Measurements from ENCODE around the gene RALB.
"Not testable (repeated sequence)": the region's sequence is repeated elsewhere in the genome, so short reads cannot be mapped to it uniquely, and the experiment has no call there.

Gene RALB

GRCh38 chr2:120318626-120319025 is 66.0 kb downstream of the RALB start:
- H3K4me3 ChIP-seq (replicated peaks; ENCODE audit: low read depth, low read length) = no peak overlapping the region
- DNase-seq (ENCODE audit: extremely low read depth, low read depth) = no peak
- no peak for TF ChIP-seq CTCF (IDR thresholded peaks at IDR 0.05; ENCODE audit: low read depth, low read length, missing control alignments)

- no peak for TF ChIP-seq CTCF (IDR thresholded peaks at IDR 0.05; ENCODE audit: low read depth, low read length, missing control alignments)
- H3K4me3 ChIP-seq (replicated peaks; ENCODE audit: low read depth, low read length) = no peak overlapping the region
- DNase-seq (ENCODE audit: extremely low read depth, low read depth) = no peak
Observed at GRCh38 chr2:120319123-120319522, 66.5 kb downstream of the RALB start.

GRCh38 chr2:120319686-120320317 is 67.2 kb downstream of the RALB start:
- DNase-seq (ENCODE audit: extremely low read depth, low read depth) = no peak
- TF ChIP-seq CTCF (IDR thresholded peaks at IDR 0.05; ENCODE audit: low read depth, low read length, missing control alignments) = no peak
- no peak overlapping the region for H3K4me3 ChIP-seq (replicated peaks; ENCODE audit: low read depth, low read length)

GRCh38 chr2:120320318-120320851 is 67.7 kb downstream of the RALB start:
- no peak for DNase-seq (ENCODE audit: extremely low read depth, low read depth)
- TF ChIP-seq CTCF (IDR thresholded peaks at IDR 0.05; ENCODE audit: low read depth, low read length, missing control alignments) = no peak

GRCh38 chr2:120320887-120321556 is 68.4 kb downstream of the RALB start:
- not testable (repeated sequence) for DNase-seq (ENCODE audit: extremely low read depth, low read depth); H3K4me3 ChIP-seq (replicated peaks; ENCODE audit: low read depth, low read length)

More at GRCh38 chr2:120320318-120320851, 67.7 kb downstream of the RALB start:
- no peak overlapping the region for H3K4me3 ChIP-seq (replicated peaks; ENCODE audit: low read depth, low read length)

- no peak for DNase-seq (ENCODE audit: extremely low read depth, low read depth)
- no peak overlapping the region for H3K4me3 ChIP-seq (replicated peaks; ENCODE audit: low read depth, low read length)
- no peak for TF ChIP-seq CTCF (IDR thresholded peaks at IDR 0.05; ENCODE audit: low read depth, low read length, missing control alignments)
Observed at GRCh38 chr2:120321721-120322284, 69.2 kb downstream of the RALB start.

GRCh38 chr2:120322329-120322728 is 69.7 kb downstream of the RALB start:
- no peak overlapping the region for H3K4me3 ChIP-seq (replicated peaks; ENCODE audit: low read depth, low read length)
- no peak for TF ChIP-seq CTCF (IDR thresholded peaks at IDR 0.05; ENCODE audit: low read depth, low read length, missing control alignments)

More at GRCh38 chr2:120322329-120322728, 69.7 kb downstream of the RALB start:
- no peak for DNase-seq (ENCODE audit: extremely low read depth, low read depth)

Measured in HFF-Myc (cell line).